Measurements from ENCODE around the gene TIMMDC1.
A peak's percentile ranks its signal among the peaks of the same experiment; 100 is the strongest.
"Not testable (repeated sequence)": the region's sequence is repeated elsewhere in the genome, so short reads cannot be mapped to it uniquely, and the experiment has no call there.

The TIMMDC1 gene

GRCh38 chr3:119557877-119558269 lies 59.5 kb downstream of the TIMMDC1 start:
- no peak for DNase-seq

GRCh38 chr3:119558626-119559317 lies 60.4 kb downstream of the TIMMDC1 start:
- DNase-seq: no peak

DNA sequence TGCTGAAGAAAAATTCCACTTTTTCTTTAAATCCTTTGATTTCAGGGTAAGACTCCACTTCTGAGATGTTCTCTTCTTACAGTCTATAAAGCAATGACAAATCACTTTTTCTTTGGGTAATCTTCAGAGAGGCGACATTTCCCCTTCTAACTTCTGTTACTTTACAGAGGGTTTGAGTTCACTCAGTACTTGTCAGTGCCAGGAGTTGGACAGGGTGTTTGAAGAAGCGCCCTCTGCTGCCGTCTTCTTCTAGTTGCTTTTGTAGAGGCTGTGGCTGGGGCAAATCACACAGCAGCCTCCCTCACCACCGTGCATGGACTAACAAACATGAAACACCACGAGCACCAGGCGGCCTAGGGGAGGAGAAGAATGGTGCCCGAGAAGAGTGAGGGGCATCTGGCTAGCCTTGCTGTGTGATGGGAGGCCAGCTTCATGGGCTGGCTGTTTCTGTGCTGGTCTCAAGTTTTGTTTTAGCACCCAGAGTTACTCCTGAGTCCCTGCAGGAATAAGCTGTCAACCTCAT lies 61.2 kb downstream of the TIMMDC1 start, which contains the start of gene CD80:
Gene CD80, minus strand, starts transcription at position 174 of the 523 bp plus-strand sequence. CDS start 1,886 bp downstream, outside the sequence.
- DNase-seq: peak; percentile 57

GRCh38 chr3:119560160-119560559 lies 61.8 kb downstream of the TIMMDC1 start:
- DNase-seq: no peak

GRCh38 chr3:119562307-119562961 lies 64.1 kb downstream of the TIMMDC1 start:
- peak; percentile 17 for DNase-seq

DNA sequence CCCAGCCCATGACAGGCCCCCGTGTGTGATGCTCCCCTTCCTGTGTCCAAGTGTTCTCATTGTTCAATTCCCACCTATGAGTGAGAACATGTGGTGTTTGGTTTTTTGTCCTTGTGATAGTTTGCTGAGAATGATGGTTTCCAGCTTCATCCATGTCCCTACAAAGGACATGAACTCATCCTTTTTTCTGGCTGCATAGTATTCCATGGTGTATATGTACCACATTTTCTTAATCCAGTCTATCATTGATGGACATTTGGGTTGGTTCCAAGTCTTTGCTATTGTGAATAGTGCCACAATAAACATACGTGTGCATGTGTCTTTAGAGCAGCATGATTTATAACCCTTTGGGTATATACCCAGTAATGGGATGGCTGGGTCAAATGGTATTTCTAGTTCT lies 65.0 kb downstream of the TIMMDC1 start:
- DNase-seq: not testable (repeated sequence)

DNA sequence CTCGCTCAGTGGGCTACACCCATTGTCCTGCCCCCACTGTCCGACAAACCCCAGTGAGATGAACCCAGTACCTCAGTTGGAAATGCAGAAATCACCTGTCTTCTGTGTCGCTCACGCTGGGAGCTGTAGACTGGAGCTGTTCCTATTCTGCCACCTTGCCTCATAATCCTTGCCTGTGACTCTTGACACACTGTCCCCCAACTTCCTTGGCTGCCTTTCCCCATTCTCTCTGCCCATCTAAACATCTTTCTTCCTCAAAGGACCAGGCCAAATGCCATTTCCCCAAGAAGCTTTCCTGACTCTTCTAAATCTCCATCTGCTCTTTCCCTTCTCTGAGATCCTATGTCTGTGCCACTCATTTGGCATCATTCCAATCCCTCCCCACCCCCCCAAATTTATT lies 70.8 kb downstream of the TIMMDC1 start:
- no peak for DNase-seq

DNA sequence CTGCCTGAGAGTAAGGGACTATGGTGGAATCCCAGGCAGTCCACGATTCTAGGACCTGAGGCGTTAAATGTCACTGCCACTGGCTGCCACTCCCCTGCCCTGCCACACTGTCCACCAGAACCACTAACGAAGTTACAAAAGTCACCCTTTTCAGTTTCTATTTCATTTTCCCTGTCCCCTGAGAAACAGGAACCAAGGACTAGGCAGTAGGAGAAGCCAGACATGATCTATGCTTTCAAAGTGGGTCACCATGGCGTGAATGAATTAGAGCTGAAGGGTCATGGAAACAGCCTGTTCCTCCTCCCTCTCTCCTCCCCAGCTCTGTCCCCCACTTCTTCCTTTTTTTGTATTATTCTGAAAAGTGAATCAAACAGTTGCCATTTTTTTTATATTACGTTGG lies 71.9 kb downstream of the TIMMDC1 start:
- no peak for DNase-seq

GRCh38 chr3:119571230-119571629 lies 72.9 kb downstream of the TIMMDC1 start:
- DNase-seq: no peak

GRCh38 chr3:119571688-119572087 lies 73.3 kb downstream of the TIMMDC1 start:
- DNase-seq: no peak

Measured in CD4-positive, alpha-beta T cell treated with Interleukin-17A for 4 hours (primary cell).